ENCODE results near the gene SAV1.
"Not testable (repeated sequence)": the region's sequence is repeated elsewhere in the genome, so short reads cannot be mapped to it uniquely, and the experiment has no call there.

The SAV1 gene

GRCh38 chr14:50635141-50635540 is 33.0 kb downstream of the SAV1 start:
- peaks cover 6% of the 10 kb centered on the region for H3K4me1 Mint-ChIP-seq
- H3K27ac Mint-ChIP-seq, result no peak overlapping the region
- no peak for ATAC-seq
- H3K9me3 Mint-ChIP-seq, result no peaks in the 10 kb centered on the region
- H3K36me3 Mint-ChIP-seq, result peaks cover 32% of the 10 kb centered on the region
- H3K27me3 Mint-ChIP-seq, result no peaks in the 10 kb centered on the region
- no peak overlapping the region for H3K4me3 Mint-ChIP-seq

- ATAC-seq, result no peak
- Mint-ChIP-seq H3K9me3 (no peaks in the 10 kb centered on the region), H3K27me3 (no peaks in the 10 kb centered on the region), H3K4me3 (no peak overlapping the region), H3K4me1 (peaks cover 6% of the 10 kb centered on the region), H3K36me3 (peaks cover 20% of the 10 kb centered on the region), H3K27ac (no peak overlapping the region)
Observed at GRCh38 chr14:50633954-50634353, 34.2 kb downstream of the SAV1 start.

- Mint-ChIP-seq H3K27me3 (no peaks in the 10 kb centered on the region), H3K36me3 (peaks cover 10% of the 10 kb centered on the region), H3K9me3 (no peaks in the 10 kb centered on the region), H3K27ac (no peak overlapping the region), H3K4me1 (peaks cover 5% of the 10 kb centered on the region), H3K4me3 (no peak overlapping the region)
- no peak for ATAC-seq
Observed at GRCh38 chr14:50631408-50631821, 36.7 kb downstream of the SAV1 start.

DNA sequence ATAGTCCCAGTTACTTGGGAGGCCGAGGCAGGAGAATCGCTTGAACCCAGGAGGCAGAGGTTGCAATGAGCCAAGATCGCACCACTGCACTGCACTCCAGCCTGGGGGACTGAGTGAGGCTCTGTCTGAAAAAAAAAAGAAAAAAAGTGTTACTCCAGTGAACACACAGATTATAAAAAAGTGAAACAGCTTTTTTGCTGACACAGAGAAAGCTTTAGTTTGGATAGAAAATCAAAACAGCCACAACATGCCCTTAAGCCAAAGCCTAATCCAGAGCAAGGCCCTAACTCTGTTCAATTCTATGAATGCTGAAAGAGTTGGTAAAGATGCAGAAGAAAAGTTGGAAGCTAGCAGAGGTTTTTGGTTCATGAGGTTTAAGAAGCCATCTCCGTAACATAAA is 43.2 kb downstream of the SAV1 start:
- ATAC-seq, H3K27me3 Mint-ChIP-seq, H3K4me3 Mint-ChIP-seq, H3K9me3 Mint-ChIP-seq: not testable (repeated sequence)
- peak overlapping the region; percentile 27 for H3K27ac Mint-ChIP-seq
- peaks cover 11% of the 10 kb centered on the region for H3K4me1 Mint-ChIP-seq
- peaks cover 11% of the 10 kb centered on the region for H3K36me3 Mint-ChIP-seq

DNA sequence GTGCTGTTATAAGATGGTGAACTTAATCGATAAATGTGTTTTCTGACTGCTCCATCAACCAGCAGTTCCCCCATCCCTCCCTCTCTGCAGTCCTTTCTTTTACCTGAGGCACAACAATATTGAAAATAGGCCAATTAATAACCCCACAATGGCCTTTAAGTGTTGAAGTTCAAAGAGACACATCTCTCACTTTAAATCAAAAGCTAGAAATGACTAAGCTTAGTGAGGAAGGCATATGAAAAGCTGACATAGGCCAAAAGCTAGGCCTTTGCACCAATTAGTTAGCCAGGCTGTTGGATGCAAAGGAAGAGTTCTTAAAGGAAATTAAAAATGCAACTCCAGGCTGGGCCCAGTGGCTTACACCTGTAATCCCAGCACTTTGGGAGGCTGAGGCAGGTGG is 43.7 kb downstream of the SAV1 start:
- Mint-ChIP-seq H3K36me3 (peaks cover 11% of the 10 kb centered on the region), H3K27ac (peak overlapping the region; percentile 27), H3K4me3 (no peak overlapping the region)

DNA sequence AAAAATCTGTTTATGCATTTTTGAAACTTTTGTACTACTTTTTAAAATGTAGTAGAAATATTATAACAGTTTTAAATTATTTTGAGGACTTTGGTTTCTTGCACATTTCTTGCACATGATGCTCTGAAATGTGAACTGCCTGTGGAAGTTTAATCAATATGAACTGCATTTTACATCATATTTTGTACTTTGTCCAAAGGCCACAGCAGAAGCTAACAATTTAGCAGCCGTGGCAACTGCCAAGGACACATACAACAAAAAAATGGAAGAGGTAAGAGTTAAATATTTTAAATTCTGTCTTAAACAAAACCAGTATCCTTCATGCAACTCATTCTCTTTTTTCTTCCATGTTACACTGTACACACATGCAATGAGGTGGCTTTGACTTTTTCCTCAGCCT is 45.1 kb downstream of the SAV1 start:
- no peak for ATAC-seq

More for the DNA sequence above, 43.7 kb downstream of the SAV1 start:
- peaks cover 12% of the 10 kb centered on the region for H3K4me1 Mint-ChIP-seq
- ATAC-seq, result no peak
- H3K27me3 Mint-ChIP-seq, result no peaks in the 10 kb centered on the region
- no peaks in the 10 kb centered on the region for H3K9me3 Mint-ChIP-seq

DNA sequence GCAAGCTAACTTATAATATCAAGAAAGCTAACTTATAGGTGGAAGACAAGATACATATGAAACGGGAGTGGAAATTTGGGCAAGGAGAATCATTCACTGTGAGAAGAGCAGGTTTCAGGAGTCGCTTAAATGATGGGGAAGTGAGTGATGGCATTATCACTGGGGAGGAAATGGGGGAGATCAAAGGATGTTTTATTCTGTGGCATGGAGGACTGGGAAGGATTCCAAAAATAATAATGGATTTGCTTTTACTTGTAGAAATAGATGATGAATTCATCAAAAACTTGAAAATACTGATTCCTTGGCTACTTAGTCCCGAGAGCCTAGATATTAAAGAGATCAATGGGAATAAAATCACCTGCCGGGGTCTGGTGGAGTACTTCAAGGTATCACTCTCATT is 47.8 kb downstream of the SAV1 start:
- Mint-ChIP-seq H3K27me3 (no peaks in the 10 kb centered on the region), H3K36me3 (no peaks in the 10 kb centered on the region), H3K27ac (no peak overlapping the region), H3K4me3 (no peak overlapping the region), H3K4me1 (peaks cover 12% of the 10 kb centered on the region), H3K9me3 (no peaks in the 10 kb centered on the region)
- no peak for ATAC-seq

More for the DNA sequence above, 45.1 kb downstream of the SAV1 start:
- H3K9me3 Mint-ChIP-seq, result no peaks in the 10 kb centered on the region
- H3K4me1 Mint-ChIP-seq, result peaks cover 12% of the 10 kb centered on the region
- H3K36me3 Mint-ChIP-seq, result peaks cover 11% of the 10 kb centered on the region
- no peaks in the 10 kb centered on the region for H3K27me3 Mint-ChIP-seq
- no peak overlapping the region for H3K27ac Mint-ChIP-seq
- no peak overlapping the region for H3K4me3 Mint-ChIP-seq

DNA sequence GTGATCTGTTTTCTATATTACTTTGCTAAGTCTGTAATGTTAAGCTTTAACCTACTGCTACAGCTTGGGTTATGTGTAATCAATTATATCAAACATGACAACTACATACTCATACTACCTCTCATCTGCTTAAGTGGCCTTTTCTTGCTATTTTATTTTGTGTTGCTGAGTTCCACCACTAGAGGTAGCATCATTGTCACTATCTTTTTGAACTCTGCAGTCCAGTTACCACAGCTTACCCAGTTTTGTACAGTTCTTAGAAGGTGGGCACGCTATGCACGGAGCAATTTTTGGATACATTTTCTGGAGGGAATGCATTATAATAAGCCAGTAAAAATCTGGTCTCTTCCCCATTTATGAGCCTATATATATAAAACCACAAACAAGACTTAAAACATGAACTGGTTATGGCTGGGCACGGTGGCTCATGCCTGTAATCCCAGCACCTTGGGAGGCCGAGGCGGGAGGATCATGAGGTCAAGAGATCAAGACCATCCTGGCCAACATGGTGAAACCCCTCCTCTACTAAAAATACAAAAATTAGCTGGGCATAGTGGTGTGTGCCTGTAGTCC is 48.5 kb downstream of the SAV1 start:
- H3K4me1 Mint-ChIP-seq, result peaks cover 12% of the 10 kb centered on the region
- no peak for ATAC-seq
- H3K27me3 Mint-ChIP-seq, result no peaks in the 10 kb centered on the region
- no peaks in the 10 kb centered on the region for H3K9me3 Mint-ChIP-seq
- H3K36me3 Mint-ChIP-seq, result no peaks in the 10 kb centered on the region
- no peak overlapping the region for H3K4me3 Mint-ChIP-seq
- no peak overlapping the region for H3K27ac Mint-ChIP-seq

DNA sequence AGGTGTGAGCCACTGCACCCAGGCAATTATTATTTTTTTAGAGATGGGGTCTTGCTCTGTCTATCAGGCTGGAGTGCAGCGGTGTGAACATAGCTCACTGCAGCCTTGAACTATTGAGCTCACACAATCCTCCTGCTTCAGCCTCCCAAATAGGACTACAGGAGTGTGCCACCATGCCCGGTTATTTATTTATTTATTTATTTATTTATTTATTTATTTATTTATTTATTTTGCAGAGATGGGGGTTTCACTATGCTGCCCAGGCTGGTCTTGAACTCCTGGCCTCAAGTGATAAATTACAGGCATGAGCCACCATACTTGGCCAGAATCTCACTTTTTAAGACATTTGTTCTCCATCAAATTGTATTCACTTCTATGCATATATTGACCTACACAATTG is 51.8 kb downstream of the SAV1 start:
- Mint-ChIP-seq H3K9me3 (no peaks in the 10 kb centered on the region), H3K27me3 (no peaks in the 10 kb centered on the region), H3K27ac (no peak overlapping the region), H3K36me3 (no peaks in the 10 kb centered on the region), H3K4me1 (peaks cover 9% of the 10 kb centered on the region), H3K4me3 (no peak overlapping the region)
- no peak for ATAC-seq

- ATAC-seq, result no peak
- no peaks in the 10 kb centered on the region for H3K9me3 Mint-ChIP-seq
- no peak overlapping the region for H3K27ac Mint-ChIP-seq
- H3K4me3 Mint-ChIP-seq, result no peak overlapping the region
- H3K4me1 Mint-ChIP-seq, result peaks cover 7% of the 10 kb centered on the region
- H3K27me3 Mint-ChIP-seq, result no peaks in the 10 kb centered on the region
- no peaks in the 10 kb centered on the region for H3K36me3 Mint-ChIP-seq
Observed at GRCh38 chr14:50615552-50615951, 52.6 kb downstream of the SAV1 start.

DNA sequence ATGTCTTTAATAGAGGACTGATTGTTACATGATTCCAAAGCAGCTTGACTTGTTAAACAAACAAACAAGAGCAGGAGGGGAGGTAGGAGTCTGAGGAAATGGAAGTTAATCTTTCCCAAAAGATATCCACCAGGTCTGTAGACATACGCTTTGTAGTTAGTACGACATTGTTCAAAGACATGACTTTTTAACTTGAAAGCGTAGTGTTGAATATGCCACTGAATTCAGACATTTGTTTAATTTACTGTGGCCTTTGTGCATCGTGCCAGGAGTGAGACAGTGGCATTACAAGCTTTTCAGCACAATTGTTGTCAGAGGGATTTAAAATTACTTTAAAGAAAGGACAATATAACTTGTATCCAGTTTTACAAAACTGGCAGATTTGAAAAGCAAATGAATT is 53.0 kb downstream of the SAV1 start:
- Mint-ChIP-seq H3K9me3 (no peaks in the 10 kb centered on the region), H3K4me3 (no peak overlapping the region), H3K27ac (no peak overlapping the region), H3K27me3 (no peaks in the 10 kb centered on the region), H3K4me1 (peaks cover 2% of the 10 kb centered on the region), H3K36me3 (no peaks in the 10 kb centered on the region)
- ATAC-seq, result no peak

DNA sequence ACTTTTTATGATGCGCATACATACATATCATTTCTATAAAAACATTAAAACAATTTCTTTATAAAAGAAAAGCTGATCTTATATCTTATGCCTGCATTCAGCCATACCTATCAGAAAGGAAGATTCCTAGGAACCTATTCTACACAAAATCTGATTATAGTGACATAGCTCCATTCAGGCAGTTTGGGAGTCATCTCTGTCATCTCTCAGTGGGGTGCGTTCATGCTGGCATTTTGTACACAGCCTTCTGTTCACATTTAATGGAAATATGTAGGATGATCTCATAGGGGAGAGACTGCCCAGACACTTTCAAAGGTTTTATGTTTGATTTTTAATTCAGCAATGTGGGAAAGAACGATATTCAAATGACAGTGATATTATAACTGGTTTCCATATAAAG is 55.3 kb downstream of the SAV1 start:
- no peak overlapping the region for H3K27ac Mint-ChIP-seq
- no peaks in the 10 kb centered on the region for H3K27me3 Mint-ChIP-seq
- no peaks in the 10 kb centered on the region for H3K4me1 Mint-ChIP-seq
- no peaks in the 10 kb centered on the region for H3K36me3 Mint-ChIP-seq
- H3K9me3 Mint-ChIP-seq, result no peaks in the 10 kb centered on the region
- no peak overlapping the region for H3K4me3 Mint-ChIP-seq
- no peak for ATAC-seq

DNA sequence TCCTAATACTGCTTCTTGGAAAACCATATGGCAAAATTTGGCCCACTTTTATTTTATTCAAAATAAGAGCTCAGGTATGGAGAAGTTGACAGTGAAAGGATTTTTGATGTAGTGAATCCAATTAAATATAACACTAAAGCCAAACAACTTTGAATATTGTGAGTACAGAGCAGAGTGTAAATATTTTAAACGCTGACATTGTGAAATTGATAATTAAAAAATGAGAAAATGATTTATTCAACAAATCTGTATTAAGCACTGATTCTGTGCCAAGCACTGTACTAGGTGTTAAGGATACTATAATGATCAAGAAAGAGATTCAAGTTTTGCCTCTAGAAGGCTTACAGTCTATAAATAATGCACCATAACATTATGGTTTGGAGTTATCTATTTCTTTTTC is 57.6 kb downstream of the SAV1 start:
- Mint-ChIP-seq H3K36me3 (no peaks in the 10 kb centered on the region), H3K9me3 (no peaks in the 10 kb centered on the region), H3K4me3 (no peak overlapping the region), H3K4me1 (no peaks in the 10 kb centered on the region), H3K27ac (no peak overlapping the region), H3K27me3 (no peaks in the 10 kb centered on the region)
- no peak for ATAC-seq

GRCh38 chr14:50608302-50608851 is 59.7 kb downstream of the SAV1 start:
- ATAC-seq, result no peak
- H3K36me3 Mint-ChIP-seq, result no peaks in the 10 kb centered on the region
- H3K9me3 Mint-ChIP-seq, result no peaks in the 10 kb centered on the region
- no peak overlapping the region for H3K27ac Mint-ChIP-seq
- no peak overlapping the region for H3K4me3 Mint-ChIP-seq
- H3K4me1 Mint-ChIP-seq, result no peaks in the 10 kb centered on the region
- H3K27me3 Mint-ChIP-seq, result no peaks in the 10 kb centered on the region

- Mint-ChIP-seq H3K4me1 (no peaks in the 10 kb centered on the region), H3K27ac (no peak overlapping the region), H3K36me3 (no peaks in the 10 kb centered on the region), H3K4me3 (no peak overlapping the region), H3K9me3 (no peaks in the 10 kb centered on the region), H3K27me3 (no peaks in the 10 kb centered on the region)
- no peak for ATAC-seq
Observed at GRCh38 chr14:50607761-50608160, 60.3 kb downstream of the SAV1 start.

DNA sequence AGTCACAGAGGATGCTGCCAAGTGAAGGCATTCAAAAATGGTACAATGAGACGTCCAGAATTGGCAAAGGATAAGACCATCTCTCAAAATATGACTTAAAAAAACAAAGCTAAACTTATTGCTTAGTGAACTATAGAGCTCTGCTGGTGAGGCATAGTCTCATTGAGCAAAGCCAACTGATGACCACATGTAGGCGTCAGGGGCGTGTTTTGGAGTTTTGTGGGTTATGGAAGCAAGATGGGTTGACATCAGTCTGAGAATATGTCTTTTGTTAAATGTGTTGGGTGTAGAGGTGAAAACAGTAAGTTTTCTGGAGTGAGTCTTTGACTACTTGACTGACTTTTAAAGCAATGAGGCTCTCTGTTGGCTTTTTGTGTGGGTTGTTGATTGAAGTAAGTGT is 60.9 kb downstream of the SAV1 start:
- no peaks in the 10 kb centered on the region for H3K4me1 Mint-ChIP-seq
- H3K9me3 Mint-ChIP-seq, result no peaks in the 10 kb centered on the region
- no peak overlapping the region for H3K4me3 Mint-ChIP-seq
- ATAC-seq, result no peak
- no peaks in the 10 kb centered on the region for H3K36me3 Mint-ChIP-seq
- no peak overlapping the region for H3K27ac Mint-ChIP-seq
- H3K27me3 Mint-ChIP-seq, result no peaks in the 10 kb centered on the region

- H3K4me3 Mint-ChIP-seq, result no peak overlapping the region
- H3K27me3 Mint-ChIP-seq, result no peaks in the 10 kb centered on the region
- no peaks in the 10 kb centered on the region for H3K9me3 Mint-ChIP-seq
Observed at GRCh38 chr14:50606468-50606867, 61.6 kb downstream of the SAV1 start.

More at GRCh38 chr14:50606468-50606867, 61.6 kb downstream of the SAV1 start:
- no peak for ATAC-seq
- Mint-ChIP-seq H3K27ac (no peak overlapping the region), H3K4me1 (no peaks in the 10 kb centered on the region), H3K36me3 (no peaks in the 10 kb centered on the region)
